Endothelial cell of umbilical vein (primary cell): Measurements from ENCODE around the gene ACYP2. TPM values are rescaled to one million over a fixed set of nuclear protein-coding genes. Genes with fewer than 3 reads are reported as not detected.

Source experiments
- BruUV-seq: library from RNA; stranded (reverse); fragments of 400-500 nt; replicated peaks from 2 replicates; lab custom pipeline; 2021; lab: Mats Ljungman, UMichigan
- CTCF ChIA-PET: fragments of 300-600, 350-600 bp; sonication (Branson Sonifier 250); formaldehyde crosslinking; loops from one replicate; lab custom pipeline; 2021; ENCODE audit warnings: antibody characterized with exemption, inconsistent platforms; lab: Charles Lee
- POLR2A ChIA-PET: fragments of 300-600, 350-600 bp; sonication (Branson Sonifier 250); formaldehyde crosslinking; loops from one replicate; lab custom pipeline; 2021; ENCODE audit warnings: antibody characterized with exemption, inconsistent platforms; lab: Charles Lee
- DNase-seq: peaks from one replicate; pipeline ENCODE4 v3.0.0-alpha.2; 2011; ENCODE audit warnings: low read depth, low spot score
- FAIRE-seq: peaks from 2 replicates; lab custom pipeline; 2011; peaks lifted over from hg19 to GRCh38; lab: Jason Lieb, UNC
- H2AFZ ChIP-seq: 2 replicates; pipeline ENCODE4 v1.6.0; 2012; ENCODE audit warnings: low read depth, low read length, control low read depth, inconsistent platforms
- H3K27ac ChIP-seq: 2 replicates; pipeline ENCODE4 v1.5.1; 2011; ENCODE audit warnings: low read depth, mild to moderate bottlenecking, control low read depth, low read length, moderate library complexity; ENCODE audit not compliant: insufficient read depth
- H3K27me3 ChIP-seq, 2 experiments: 2 replicates each; pipeline versions ENCODE4 v1.6.0 to v1.6.1; 2011; ENCODE audit warnings: low read length in 2 of 2, mixed read lengths in 1 of 2; ENCODE audit not compliant: control insufficient read depth in 2 of 2, insufficient read depth in 2 of 2
- H3K36me3 ChIP-seq, 2 experiments: 2 replicates in 1 of 2; 3 replicates in 1 of 2; pipeline ENCODE4 v1.5.1; 2011; ENCODE audit warnings: low read length in 2 of 2, mild to moderate bottlenecking in 1 of 2, moderate library complexity in 1 of 2; ENCODE audit not compliant: control insufficient read depth in 2 of 2, insufficient read depth in 2 of 2; ENCODE audit errors: extremely low read depth in 1 of 2
- H3K4me1 ChIP-seq: 3 replicates; pipeline ENCODE4 v1.5.1; 2011; ENCODE audit warnings: mild to moderate bottlenecking, low read length; ENCODE audit not compliant: control insufficient read depth, insufficient read depth; ENCODE audit errors: extremely low read depth
- H3K4me2 ChIP-seq: 2 replicates; pipeline ENCODE4 v1.6.1; 2011; ENCODE audit warnings: low read length, control low read depth, mixed read lengths; ENCODE audit not compliant: insufficient read depth
- H3K4me3 ChIP-seq, 3 experiments: fragments of 200-600 bp in 1 of 3; sonication (generic), shearing (Covaris generic) in 1 of 3; replicated peaks in 1 of 3; 2 replicates each; pipeline ENCODE4 v1.5.1; 2011 to 2016; ENCODE audit warnings: control low read depth in 3 of 3, low read length in 3 of 3, mild to moderate bottlenecking in 2 of 3, inconsistent platforms in 1 of 3, low read depth in 1 of 3, moderate library complexity in 1 of 3; ENCODE audit not compliant: insufficient read depth in 1 of 3
- H3K79me2 ChIP-seq: 2 replicates; pipeline ENCODE4 v1.6.0; 2012; ENCODE audit warnings: low read length, inconsistent platforms; ENCODE audit not compliant: control insufficient read depth, insufficient read depth
- H3K9ac ChIP-seq: replicated peaks from 2 replicates; pipeline ENCODE3; 2011; ENCODE audit warnings: low read length, control low read depth; ENCODE audit not compliant: insufficient read depth; ENCODE audit errors: extremely low read depth
- H3K9me1 ChIP-seq: replicated peaks from 3 replicates; pipeline ENCODE4 v1.6.0; 2011; ENCODE audit warnings: mild to moderate bottlenecking, low read length; ENCODE audit not compliant: control insufficient read depth, insufficient read depth; ENCODE audit errors: extremely low read depth
- H3K9me3 ChIP-seq: replicated peaks from 2 replicates; pipeline ENCODE4 v1.5.1; 2012; ENCODE audit warnings: low read length, inconsistent platforms; ENCODE audit not compliant: control insufficient read depth, insufficient read depth
- H4K20me1 ChIP-seq: replicated peaks from 2 replicates; pipeline ENCODE3; 2011; ENCODE audit warnings: mild to moderate bottlenecking, low read length; ENCODE audit not compliant: control insufficient read depth, insufficient read depth; ENCODE audit errors: extremely low read depth
- CTCF ChIP-seq, 2 donors: IDR thresholded peaks; 1 replicate in 1 of 2; 2 replicates in 1 of 2; pipeline ENCODE4 v1.5.1; 2011; ENCODE audit warnings: low read length in 2 of 2, mild to moderate bottlenecking in 2 of 2, moderate library complexity in 2 of 2, control low read depth in 1 of 2, inconsistent platforms in 1 of 2, low read depth in 1 of 2; ENCODE audit not compliant: insufficient read depth in 1 of 2; ENCODE audit errors: extremely low read depth in 1 of 2
- EZH2 ChIP-seq: IDR thresholded peaks from 2 replicates; pipeline ENCODE4 v1.6.1; 2012; ENCODE audit warnings: borderline replicate concordance, low read depth, mild to moderate bottlenecking, moderate library complexity, low read length, inconsistent platforms; ENCODE audit not compliant: severe bottlenecking
- FOS ChIP-seq: IDR thresholded peaks from 2 replicates; pipeline ENCODE4 v1.6.1; 2011; ENCODE audit warnings: mild to moderate bottlenecking, low read length, moderate library complexity, borderline replicate concordance; ENCODE audit not compliant: insufficient read depth
- GATA2 ChIP-seq: IDR thresholded peaks from 2 replicates; pipeline ENCODE4 v1.7.0; 2011; ENCODE audit warnings: low read depth, mild to moderate bottlenecking, moderate library complexity, mixed read lengths, low read length; ENCODE audit not compliant: insufficient read length, insufficient read depth
- JUN ChIP-seq: IDR thresholded peaks from 2 replicates; pipeline ENCODE4 v1.6.1; 2011; ENCODE audit warnings: borderline replicate concordance, low read depth; ENCODE audit not compliant: insufficient read length, insufficient read depth
- MAX ChIP-seq: IDR thresholded peaks from 2 replicates; pipeline ENCODE4 v1.6.1; 2011; ENCODE audit not compliant: insufficient read depth, insufficient read length
- MYC ChIP-seq: IDR thresholded peaks from one replicate; pipeline ENCODE4 v1.6.1; 2011; ENCODE audit warnings: mild to moderate bottlenecking, low read depth, low read length
- POLR2A ChIP-seq: IDR thresholded peaks from 2 replicates; pipeline ENCODE4 v1.6.1; 2012; ENCODE audit warnings: low read depth, mild to moderate bottlenecking, control low read depth, low read length
- POLR2AphosphoS5 ChIP-seq: IDR thresholded peaks from 2 replicates; pipeline ENCODE4 v1.6.1; 2012; ENCODE audit warnings: low read depth, mild to moderate bottlenecking, control low read depth, low read length, moderate library complexity; ENCODE audit not compliant: insufficient read depth
- dilution Hi-C: fragments of 300-500 bp; cut with MboI; formaldehyde crosslinking; loops from one replicate; pipeline ENCODE4 v1.15.0; 2019; ENCODE audit warnings: low sequenced_read_pairs; ENCODE audit not compliant: extremely low pct_ligation_motif_present
- intact Hi-C: fragments of 100-400 bp; cut with micrococcal nuclease; formaldehyde crosslinking; loops from one replicate; pipeline ENCODE4 v1.10.0; 2022
- polyA plus RNA-seq, 4 experiments: library from polyadenylated mRNA; depleted of rRNA in 3 of 4; stranded (reverse) in 3 of 4; unstranded in 1 of 4; fragments of >200 nt; gene quantifications; 2 replicates each; pipeline versions ENCODE4 v1.2.1 to v1.2.3, GENCODE V29; 2011 to 2012; ENCODE audit warnings: missing spikeins in 1 of 4
- total RNA-seq: library from RNA; stranded (reverse); gene quantifications from 2 replicates; pipeline ENCODE4 v1.2.3, GENCODE V29; 2021

ACYP2 gene
- total and polyA plus RNA-seq, 2 donors (not counting 3 experiments of a cell fraction or from before 2014, with no cell fraction given), result 3.9 to 7.9 TPM

GRCh38 chr2:54076586-54076985, 38.8 kb upstream of the ACYP2 start:
- intact Hi-C loops, result no loop called here
- CTCF ChIA-PET, result no interaction called here

More at GRCh38 chr2:54076586-54076985, 38.8 kb upstream of the ACYP2 start:
- H3K4me3 ChIP-seq, result no peak overlapping the region
- POLR2A ChIA-PET, result no interaction called here
- peaks cover 2% of the 10 kb centered on the region for H3K4me1 ChIP-seq
- H2AFZ ChIP-seq, result no peak overlapping the region
- no peaks in the 10 kb centered on the region for H3K36me3 ChIP-seq
- FAIRE-seq (no peak), DNase-seq (no peak)
- no TSS peak for BruUV-seq
- no peak overlapping the region for H3K27ac ChIP-seq
- H3K4me2 ChIP-seq, result no peak overlapping the region
- H4K20me1 ChIP-seq, result no peaks in the 10 kb centered on the region
- TF ChIP-seq CTCF (IDR thresholded peaks at IDR 0.05; ENCODE audit: extremely low read depth in 1 of 2, insufficient read depth in 1 of 2, low read depth in 1 of 2, low read length in 2 of 2) (no peak), MYC (no peak), MAX (no peak), GATA2 (no peak), FOS (no peak), POLR2AphosphoS5 (no peak), JUN (no peak), EZH2 (no peak), POLR2A (no peak)
- no peaks in the 10 kb centered on the region for H3K79me2 ChIP-seq
- H3K9ac ChIP-seq, result no peak overlapping the region
- peaks cover 0 to 3% of the 10 kb centered on the region in 2 experiments for H3K27me3 ChIP-seq
- no peaks in the 10 kb centered on the region for H3K9me3 ChIP-seq
- H3K9me1 ChIP-seq, result no peaks in the 10 kb centered on the region
- dilution Hi-C loops, result no loop called here
